HFF-Myc (cell line): Measurements from ENCODE around the gene CLMN.

ENCODE experiments used
- DNase-seq: peaks from one replicate; pipeline ENCODE4 v3.0.0-alpha.2; 2011; ENCODE audit warnings: low read depth; ENCODE audit errors: extremely low read depth
- H3K4me3 ChIP-seq: replicated peaks from 2 replicates; pipeline ENCODE4 v1.5.1; 2011; ENCODE audit warnings: low read depth, mild to moderate bottlenecking, control low read depth, low read length
- CTCF ChIP-seq: IDR thresholded peaks from 2 replicates; pipeline ENCODE4 v1.5.1; 2012; ENCODE audit warnings: mild to moderate bottlenecking, low read depth, low read length, control low read depth; ENCODE audit errors: missing control alignments

CLMN gene

DNA sequence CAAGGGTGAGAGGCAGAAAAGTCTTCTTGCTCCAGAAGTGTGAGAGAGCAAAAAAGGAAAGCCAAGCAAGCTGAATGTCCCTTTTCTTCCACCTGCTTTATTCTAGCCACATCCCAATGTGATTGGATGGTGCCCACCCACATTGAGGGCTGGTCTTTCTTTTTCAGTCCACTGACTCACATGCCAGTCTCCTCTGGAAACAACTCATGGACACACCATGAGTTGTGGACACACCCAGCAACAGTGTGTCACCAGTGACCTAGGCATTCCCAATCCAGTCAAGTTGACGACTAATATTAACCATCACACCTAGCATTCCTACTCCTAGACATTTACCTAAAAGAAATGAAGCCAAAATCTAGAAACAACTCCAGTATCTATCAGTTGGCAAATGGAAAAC is 155.2 kb downstream of the CLMN start:
- no peak for TF ChIP-seq CTCF
- DNase-seq: no peak
- no peak overlapping the region for H3K4me3 ChIP-seq

DNA sequence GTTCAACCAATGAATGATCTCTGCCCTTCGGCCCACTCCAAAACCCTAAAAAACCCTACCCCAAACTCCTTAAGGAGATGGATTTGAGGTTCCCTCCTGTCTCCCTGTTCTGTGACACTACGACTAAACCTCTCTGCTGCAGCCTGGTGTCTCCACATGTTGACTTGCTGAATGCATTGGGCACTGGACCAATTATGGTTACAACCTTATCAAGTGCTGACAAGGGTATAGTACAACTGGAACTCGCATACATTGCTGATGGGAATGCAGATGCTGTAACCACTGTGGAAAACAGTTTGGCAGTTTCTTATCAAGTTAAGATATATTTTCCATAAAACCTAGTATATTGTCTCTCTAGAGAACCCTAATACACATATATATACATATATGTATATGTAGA is 156.0 kb downstream of the CLMN start:
- H3K4me3 ChIP-seq: no peak overlapping the region
- TF ChIP-seq CTCF: no peak
- no peak for DNase-seq

DNA sequence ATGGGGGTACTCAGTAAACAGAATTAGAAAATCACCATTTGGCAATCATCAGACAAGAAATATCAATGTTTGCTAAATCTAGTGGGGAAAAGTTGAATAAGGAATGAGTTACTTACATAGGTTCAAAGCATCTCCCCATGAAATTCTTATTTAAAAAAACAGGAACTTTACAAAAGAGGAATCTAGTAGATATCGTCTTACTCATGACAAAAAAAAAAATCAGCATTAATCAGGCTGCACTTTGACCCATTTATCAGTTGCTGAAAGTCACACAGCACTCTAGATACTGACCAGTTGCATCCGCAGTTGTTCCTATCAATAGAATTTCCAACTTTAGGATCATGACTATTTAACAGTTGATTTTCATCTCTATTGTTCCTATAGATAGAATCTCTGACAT is 156.6 kb downstream of the CLMN start:
- TF ChIP-seq CTCF: no peak
- no peak for DNase-seq
- H3K4me3 ChIP-seq: no peak overlapping the region

DNA sequence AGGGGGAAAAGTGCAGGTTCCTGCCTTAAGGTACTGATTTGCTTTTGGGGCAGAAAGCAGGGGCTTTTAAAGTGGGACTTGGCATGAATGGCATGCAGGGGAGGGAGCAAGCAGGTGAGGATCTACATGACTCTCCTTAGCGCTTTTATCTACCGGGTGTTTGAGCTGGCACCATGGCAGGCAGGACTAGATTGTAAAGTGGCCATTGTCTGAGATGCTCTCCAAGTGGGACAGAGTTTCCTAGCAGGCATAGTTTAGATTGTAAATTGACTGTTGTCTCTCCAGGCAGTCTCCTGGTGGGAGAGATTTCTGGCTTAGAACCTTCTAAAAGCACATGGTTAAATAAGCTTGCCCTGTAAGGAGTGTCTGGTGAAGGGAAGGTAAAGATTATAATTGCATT is 157.1 kb downstream of the CLMN start:
- no peak overlapping the region for H3K4me3 ChIP-seq
- TF ChIP-seq CTCF: no peak
- DNase-seq: no peak

- no peak for TF ChIP-seq CTCF
- peak within 1 kb of the TSS; percentile 83 for H3K4me3 ChIP-seq
- peak; percentile 55 for DNase-seq
Measured at GRCh38 chr14:95157327-95158189, 162.2 kb downstream of the CLMN start, which contains the start of gene DICER1. DICER1 (minus strand) TSS chr14:95157529; CDS start chr14:95133458, 24,071 bp downstream.

DNA sequence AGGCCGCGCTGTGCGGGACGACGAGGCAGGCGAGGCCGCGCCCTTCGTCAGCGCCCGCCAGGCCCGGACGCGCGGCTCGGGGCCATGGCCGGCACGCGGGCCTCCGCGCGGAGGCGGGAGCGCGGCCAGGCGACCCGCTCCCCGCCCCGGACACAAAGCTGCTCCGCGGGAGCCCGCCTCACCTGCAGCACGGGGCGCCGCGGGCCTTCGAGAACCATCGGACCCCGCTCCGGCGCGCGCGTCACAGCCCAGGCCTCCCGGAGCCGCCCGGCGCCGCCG is 162.7 kb downstream of the CLMN start:
- H3K4me3 ChIP-seq: peak overlapping the region; percentile 83
- no peak for TF ChIP-seq CTCF
- no peak for DNase-seq
